D721Med (cell line): ENCODE data around the gene PFDN1.

ENCODE experiments used
- DNase-seq: peaks from one replicate; pipeline ENCODE4 v3.0.0; 2011; ENCODE audit warnings: low spot score; ENCODE audit not compliant: insufficient read length
- FAIRE-seq: peaks from 2 replicates; lab custom pipeline; 2011; peaks lifted over from hg19 to GRCh38; lab: Jason Lieb, UNC
- TF ChIP-seq, protein P1 (sequence below): IDR thresholded peaks from 2 replicates; pipeline ENCODE4 v1.5.1; 2012; ENCODE audit warnings: mild to moderate bottlenecking, control low read depth; ENCODE audit not compliant: insufficient read depth; ENCODE audit errors: missing control alignments

The PFDN1 gene

DNA sequence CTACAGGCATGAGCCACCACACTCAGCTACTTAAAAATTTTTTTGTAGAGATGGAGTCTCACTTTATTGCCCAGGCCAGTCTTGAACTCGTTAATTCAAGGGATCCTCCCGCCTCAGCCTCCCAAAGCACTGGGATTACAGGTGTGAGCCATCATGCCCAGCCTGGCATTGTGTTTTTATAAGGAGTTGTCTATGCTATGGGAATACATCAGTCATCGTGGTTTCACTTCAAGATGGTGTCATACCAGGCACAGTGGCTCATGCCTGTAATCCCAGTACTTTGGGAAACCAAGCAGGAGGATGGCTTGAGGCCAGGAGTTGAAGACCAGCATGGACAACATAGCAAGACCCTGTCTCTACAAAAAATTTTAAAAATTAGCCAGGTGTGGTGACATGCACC is 78.2 kb downstream of the PFDN1 start:
- no peak for FAIRE-seq
- no peak for DNase-seq
- TF ChIP-seq, protein P1, sequence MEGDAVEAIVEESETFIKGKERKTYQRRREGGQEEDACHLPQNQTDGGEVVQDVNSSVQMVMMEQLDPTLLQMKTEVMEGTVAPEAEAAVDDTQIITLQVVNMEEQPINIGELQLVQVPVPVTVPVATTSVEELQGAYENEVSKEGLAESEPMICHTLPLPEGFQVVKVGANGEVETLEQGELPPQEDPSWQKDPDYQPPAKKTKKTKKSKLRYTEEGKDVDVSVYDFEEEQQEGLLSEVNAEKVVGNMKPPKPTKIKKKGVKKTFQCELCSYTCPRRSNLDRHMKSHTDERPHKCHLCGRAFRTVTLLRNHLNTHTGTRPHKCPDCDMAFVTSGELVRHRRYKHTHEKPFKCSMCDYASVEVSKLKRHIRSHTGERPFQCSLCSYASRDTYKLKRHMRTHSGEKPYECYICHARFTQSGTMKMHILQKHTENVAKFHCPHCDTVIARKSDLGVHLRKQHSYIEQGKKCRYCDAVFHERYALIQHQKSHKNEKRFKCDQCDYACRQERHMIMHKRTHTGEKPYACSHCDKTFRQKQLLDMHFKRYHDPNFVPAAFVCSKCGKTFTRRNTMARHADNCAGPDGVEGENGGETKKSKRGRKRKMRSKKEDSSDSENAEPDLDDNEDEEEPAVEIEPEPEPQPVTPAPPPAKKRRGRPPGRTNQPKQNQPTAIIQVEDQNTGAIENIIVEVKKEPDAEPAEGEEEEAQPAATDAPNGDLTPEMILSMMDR, result no peak

- FAIRE-seq (no peak), DNase-seq (no peak)
- TF ChIP-seq, protein P1, result no peak
Observed at GRCh38 chr5:140223567-140223966, 79.3 kb downstream of the PFDN1 start.

- TF ChIP-seq, protein P1, result no peak
- DNase-seq (no peak), FAIRE-seq (no peak)
Observed at GRCh38 chr5:140222416-140222815, 80.5 kb downstream of the PFDN1 start.

GRCh38 chr5:140221697-140222223 is 81.1 kb downstream of the PFDN1 start:
- TF ChIP-seq, protein P1, result no peak
- FAIRE-seq (no peak), DNase-seq (no peak)

- FAIRE-seq, result no peak
- no peak for DNase-seq
- TF ChIP-seq, protein P1, result no peak
Observed at GRCh38 chr5:140220698-140221064, 82.2 kb downstream of the PFDN1 start.

DNA sequence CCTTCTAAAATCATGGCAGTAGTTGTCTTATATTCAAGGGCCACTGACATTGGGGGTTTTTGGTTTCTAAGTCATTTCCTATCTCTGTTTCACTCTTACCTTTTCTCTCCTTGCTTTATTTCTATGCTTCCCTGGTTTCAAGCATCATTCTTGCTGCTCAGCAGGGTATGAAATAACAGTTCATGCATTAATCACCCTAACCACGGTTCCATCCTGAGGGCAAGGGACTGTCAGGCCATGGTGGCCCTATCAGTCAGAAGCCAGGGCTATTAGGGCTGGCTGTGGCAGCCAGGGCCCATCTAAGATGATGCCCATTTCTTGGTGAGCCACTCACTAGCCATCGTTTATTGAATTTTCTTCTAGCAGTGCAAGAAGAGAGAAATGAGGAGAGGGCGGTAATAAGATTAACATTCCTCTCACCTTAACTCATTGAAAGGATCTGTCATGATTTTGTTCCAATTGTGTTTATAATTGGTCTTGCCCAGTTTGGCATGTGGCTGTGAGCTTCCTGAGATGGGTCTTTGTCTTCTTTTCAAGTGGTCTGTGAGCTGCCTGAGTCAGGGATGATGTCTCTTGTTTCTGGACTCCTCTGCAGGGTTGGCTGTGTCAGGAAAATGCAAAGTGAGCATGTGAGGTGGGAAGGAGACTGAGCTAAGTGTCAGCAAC is 82.7 kb downstream of the PFDN1 start:
- no peak for DNase-seq
- TF ChIP-seq, protein P1, result no peak
- no peak for FAIRE-seq
